ENCODE measurements around the gene CREBBP. TPM values are rescaled to one million over a fixed set of nuclear protein-coding genes. Genes with fewer than 3 reads are reported as not detected.

The CREBBP gene
- total RNA-seq, 1 experiment from 2014 or later: 79.6 TPM

GRCh38 chr16:3922241-3922640, 41.7 kb upstream of the CREBBP start:
- ChIA-PET CTCF (no interaction called here), POLR2A (ENCODE audit: low non-redundant PET) (no interaction called here)
- H3K36me3 ChIP-seq (ENCODE audit: insufficient read depth, low read length, poor library complexity, severe bottlenecking): no peaks in the 10 kb centered on the region
- BruUV-seq (replicated peaks): no TSS peak
- no peak overlapping the region for H3K4me3 ChIP-seq (ENCODE audit: low read depth, low read length, poor library complexity, severe bottlenecking)
- intact Hi-C loops (cut with micrococcal nuclease; ENCODE audit: unreplicated experiment): no loop called here
- H3K4me1 ChIP-seq (ENCODE audit: insufficient read depth, low read length, poor library complexity, severe bottlenecking): no peaks in the 10 kb centered on the region
- H3K27ac ChIP-seq (ENCODE audit: low read depth, low read length, poor library complexity, severe bottlenecking): no peak overlapping the region
- H3K9me3 ChIP-seq (ENCODE audit: low read depth, low read length, poor library complexity, severe bottlenecking): no peaks in the 10 kb centered on the region
- no peaks in the 10 kb centered on the region for H3K27me3 ChIP-seq (replicated peaks; ENCODE audit: insufficient read depth, low read depth, low read length, poor library complexity)
- no peak for DNase-seq (ENCODE audit: low spot score)
- TF ChIP-seq CTCF (conservative IDR thresholded peaks at IDR 0.05; ENCODE audit: low read depth, low read length) (no peak), EZH2 (IDR thresholded peaks at IDR 0.05; ENCODE audit: borderline replicate concordance, low read depth, low read length, poor library complexity, severe bottlenecking) (no peak)

GRCh38 chr16:3920206-3920605, 39.7 kb upstream of the CREBBP start:
- ChIA-PET CTCF (no interaction called here), POLR2A (ENCODE audit: low non-redundant PET) (no interaction called here)
- BruUV-seq (replicated peaks): no TSS peak
- H3K27me3 ChIP-seq (replicated peaks; ENCODE audit: insufficient read depth, low read depth, low read length, poor library complexity): no peaks in the 10 kb centered on the region
- no peak overlapping the region for H3K27ac ChIP-seq (ENCODE audit: low read depth, low read length, poor library complexity, severe bottlenecking)
- intact Hi-C loops (cut with micrococcal nuclease; ENCODE audit: unreplicated experiment): no loop called here
- no peak for TF ChIP-seq EZH2 (IDR thresholded peaks at IDR 0.05; ENCODE audit: borderline replicate concordance, low read depth, low read length, poor library complexity, severe bottlenecking)
- TF ChIP-seq CTCF (conservative IDR thresholded peaks at IDR 0.05; ENCODE audit: low read depth, low read length): no peak
- no peak for DNase-seq (ENCODE audit: low spot score)
- no peaks in the 10 kb centered on the region for H3K36me3 ChIP-seq (ENCODE audit: insufficient read depth, low read length, poor library complexity, severe bottlenecking)
- no peaks in the 10 kb centered on the region for H3K4me1 ChIP-seq (ENCODE audit: insufficient read depth, low read length, poor library complexity, severe bottlenecking)
- H3K9me3 ChIP-seq (ENCODE audit: low read depth, low read length, poor library complexity, severe bottlenecking): no peaks in the 10 kb centered on the region
- no peak overlapping the region for H3K4me3 ChIP-seq (ENCODE audit: low read depth, low read length, poor library complexity, severe bottlenecking)

- no TSS peak for BruUV-seq (replicated peaks)
- TF ChIP-seq CTCF (conservative IDR thresholded peaks at IDR 0.05; ENCODE audit: low read depth, low read length) (no peak), EZH2 (IDR thresholded peaks at IDR 0.05; ENCODE audit: borderline replicate concordance, low read depth, low read length, poor library complexity, severe bottlenecking) (no peak)
- H3K36me3 ChIP-seq (ENCODE audit: insufficient read depth, low read length, poor library complexity, severe bottlenecking): no peaks in the 10 kb centered on the region
- H3K4me1 ChIP-seq (ENCODE audit: insufficient read depth, low read length, poor library complexity, severe bottlenecking): no peaks in the 10 kb centered on the region
- H3K9me3 ChIP-seq (ENCODE audit: low read depth, low read length, poor library complexity, severe bottlenecking): no peaks in the 10 kb centered on the region
- no peak overlapping the region for H3K4me3 ChIP-seq (ENCODE audit: low read depth, low read length, poor library complexity, severe bottlenecking)
- H3K27ac ChIP-seq (ENCODE audit: low read depth, low read length, poor library complexity, severe bottlenecking): no peak overlapping the region
- intact Hi-C loops (cut with micrococcal nuclease; ENCODE audit: unreplicated experiment): no loop called here
- CTCF ChIA-PET: no interaction called here
- H3K27me3 ChIP-seq (replicated peaks; ENCODE audit: insufficient read depth, low read depth, low read length, poor library complexity): no peaks in the 10 kb centered on the region
- POLR2A ChIA-PET (ENCODE audit: low non-redundant PET): no interaction called here
- no peak for DNase-seq (ENCODE audit: low spot score)
These were observed 38.9 kb upstream of the CREBBP start for GRCh38 chr16:3919413-3919812.

Data from A673 (cell line).